ENCODE data around the gene OR8H3.
"Not testable (repeated sequence)": the region's sequence is repeated elsewhere in the genome, so short reads cannot be mapped to it uniquely, and the experiment has no call there.

The OR8H3 gene

GRCh38 chr11:56122073-56122472, at the start of gene OR8H3:
Gene OR8H3 (plus strand): TSS chr11:56122373. CDS start chr11:56122373, 0 bp downstream.
- no peak for DNase-seq

GRCh38 chr11:56089697-56090096, 32.5 kb upstream of the OR8H3 start:
- DNase-seq = no peak

- no peak for DNase-seq
Observed at GRCh38 chr11:56093008-56093407, 29.2 kb upstream of the OR8H3 start, which contains the start of gene OR8I2. Gene OR8I2 (plus strand): TSS chr11:56093308. CDS start chr11:56093308, 0 bp downstream.

- DNase-seq = no peak
Observed at GRCh38 chr11:56103210-56103737, 18.9 kb upstream of the OR8H3 start, which contains the start of gene OR8H2. Gene OR8H2 (plus strand): TSS chr11:56103687. CDS start chr11:56105043, 1,356 bp downstream.

- no peak for DNase-seq
Observed at GRCh38 chr11:56140151-56140661, 18.0 kb downstream of the OR8H3 start, which contains the start of gene OR8J3. Gene OR8J3 (minus strand): TSS chr11:56140201. CDS start chr11:56137718, 2,483 bp downstream.

- not testable (repeated sequence) for DNase-seq
Observed at GRCh38 chr11:56143681-56144080, 21.5 kb downstream of the OR8H3 start.

- no peak for DNase-seq
Observed at GRCh38 chr11:56151376-56151775, 29.2 kb downstream of the OR8H3 start.

- DNase-seq = no peak
Observed at GRCh38 chr11:56152333-56152732, 30.2 kb downstream of the OR8H3 start.

- no peak for DNase-seq
Observed at GRCh38 chr11:56160217-56160616, 38.0 kb downstream of the OR8H3 start, which contains the start of gene OR8K5. Gene OR8K5 (minus strand): TSS chr11:56160317. CDS start chr11:56160317, 0 bp downstream.

GRCh38 chr11:56163804-56164203, 41.6 kb downstream of the OR8H3 start:
- no peak for DNase-seq

GRCh38 chr11:56172256-56172830, 50.2 kb downstream of the OR8H3 start:
- no peak for DNase-seq

Data from NK-92 treated with Interleukin-12 subunit alpha and Interleukin-12 subunit beta, amount 100 ng/mL, for 24 hours (cell line).